BLaER1 treated with 17β-estradiol and CSF1 and Interleukin-3, amounts not matched to agents 10 nM and 100 nM (cell line): ENCODE data around the gene TESMIN.
A peak's percentile ranks its signal among the peaks of the same experiment; 100 is the strongest.

Experiments
- H3K27ac ChIP-seq, 11 experiments: shearing (Covaris generic); formaldehyde crosslinking; 2 replicates each; pipeline ENCODE4 v1.8.1; 2022
- H3K27me3 ChIP-seq, 11 experiments: shearing (Covaris generic); formaldehyde crosslinking; 2 replicates each; pipeline ENCODE4 v1.8.1; 2022
- H3K36me3 ChIP-seq, 11 experiments: shearing (Covaris generic); formaldehyde crosslinking; 2 replicates each; pipeline ENCODE4 v1.8.1; 2022
- H3K4me1 ChIP-seq, 10 experiments: shearing (Covaris generic); formaldehyde crosslinking; 2 replicates each; pipeline ENCODE4 v1.8.1; 2022
- H3K4me2 ChIP-seq, 11 experiments: shearing (Covaris generic); formaldehyde crosslinking; 2 replicates each; pipeline ENCODE4 v1.8.1; 2022
- H3K4me3 ChIP-seq, 10 experiments: shearing (Covaris generic); formaldehyde crosslinking; 2 replicates each; pipeline ENCODE4 v1.8.1; 2022
- H3K9ac ChIP-seq, 11 experiments: shearing (Covaris generic); formaldehyde crosslinking; 2 replicates each; pipeline ENCODE4 v1.8.1; 2022
- H3K9me3 ChIP-seq, 11 experiments: shearing (Covaris generic); formaldehyde crosslinking; replicated peaks in 1 of 11; 2 replicates each; pipeline ENCODE4 v1.8.1; 2022
- H4K20me1 ChIP-seq, 11 experiments: shearing (Covaris generic); formaldehyde crosslinking; 2 replicates each; pipeline ENCODE4 v1.8.1; 2022
- Cebpa-rat ChIP-seq, 11 experiments: shearing (Covaris generic); IDR thresholded peaks; 2 replicates each; pipeline ENCODE4 v1.8.1; 2022

Gene TESMIN

DNA sequence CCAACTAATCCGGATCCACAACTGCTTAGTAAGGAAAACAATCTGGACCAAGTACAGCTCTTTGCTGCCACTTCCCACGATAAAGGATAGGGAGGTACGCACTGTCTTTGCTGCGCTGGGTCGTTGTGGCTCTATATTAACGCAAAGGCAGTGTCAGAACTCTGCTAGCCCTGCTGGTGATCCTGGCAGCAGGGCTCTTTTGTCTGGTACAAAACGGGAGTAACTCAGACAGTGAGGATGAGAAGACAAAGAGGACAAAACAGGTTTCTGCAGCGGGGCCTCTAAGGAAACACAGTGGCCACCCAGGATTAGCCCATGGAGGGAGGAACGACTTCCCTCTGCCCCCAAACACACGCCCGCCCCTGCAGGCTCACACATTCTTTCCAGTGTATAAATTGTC, 40.9 kb downstream of the TESMIN start:
- peaks cover 0 to 10% (median 0%) of the 10 kb centered on the region in 11 experiments; a peak in 2 of 22 replicates for H3K27me3 ChIP-seq

DNA sequence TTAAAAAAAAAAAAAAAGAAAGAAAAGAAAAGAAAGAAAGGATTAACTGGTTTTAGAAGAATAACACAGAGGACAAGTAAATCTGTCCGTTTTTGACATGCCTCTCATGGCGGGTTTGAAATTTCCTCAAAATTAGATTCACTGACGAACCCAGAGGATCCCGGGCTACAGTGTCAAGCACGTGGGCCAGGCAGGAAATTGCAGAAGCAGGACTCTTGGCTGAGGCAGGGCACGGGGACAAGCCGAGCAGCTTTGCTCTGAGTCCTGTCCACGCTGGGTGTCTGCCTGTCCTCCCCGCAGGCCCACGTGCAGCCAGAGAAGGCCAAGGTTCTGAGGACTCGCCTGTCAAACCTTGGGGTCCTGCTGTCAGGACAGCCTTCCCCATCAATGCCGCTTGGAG, 42.3 kb downstream of the TESMIN start:
- no peak for TF ChIP-seq Cebpa-rat (IDR thresholded peaks at IDR 0.05)
- Histone ChIP-seq H3K4me3 (no peak overlapping the region), H3K27me3 (peaks cover 0 to 10% (median 0%) of the 10 kb centered on the region in 11 experiments; a peak in 2 of 22 replicates), H3K36me3 (no peaks in the 10 kb centered on the region), H3K4me1 (peaks cover 14 to 50% (median 40%) of the 10 kb centered on the region in 10 experiments), H3K4me2 (peak overlapping the region in 7 of 11 experiments; percentile 8 to 81 (median 73); a peak in 11 of 22 replicates), H3K9me3 (no peaks in the 10 kb centered on the region), H3K27ac (no peak overlapping the region), H3K9ac (no peak overlapping the region), H4K20me1 (peaks cover 0 to 5% (median 0%) of the 10 kb centered on the region in 11 experiments; a peak in 2 of 22 replicates)

More for the DNA sequence above, 40.9 kb downstream of the TESMIN start:
- Histone ChIP-seq H3K27ac (no peak overlapping the region), H3K4me1 (peaks cover 14 to 55% (median 40%) of the 10 kb centered on the region in 10 experiments), H3K4me3 (no peak overlapping the region), H3K4me2 (no peak overlapping the region), H3K36me3 (no peaks in the 10 kb centered on the region), H4K20me1 (peaks cover 0 to 5% (median 0%) of the 10 kb centered on the region in 11 experiments; a peak in 2 of 22 replicates), H3K9ac (no peak overlapping the region), H3K9me3 (no peaks in the 10 kb centered on the region)
- no peak for TF ChIP-seq Cebpa-rat (IDR thresholded peaks at IDR 0.05)

DNA sequence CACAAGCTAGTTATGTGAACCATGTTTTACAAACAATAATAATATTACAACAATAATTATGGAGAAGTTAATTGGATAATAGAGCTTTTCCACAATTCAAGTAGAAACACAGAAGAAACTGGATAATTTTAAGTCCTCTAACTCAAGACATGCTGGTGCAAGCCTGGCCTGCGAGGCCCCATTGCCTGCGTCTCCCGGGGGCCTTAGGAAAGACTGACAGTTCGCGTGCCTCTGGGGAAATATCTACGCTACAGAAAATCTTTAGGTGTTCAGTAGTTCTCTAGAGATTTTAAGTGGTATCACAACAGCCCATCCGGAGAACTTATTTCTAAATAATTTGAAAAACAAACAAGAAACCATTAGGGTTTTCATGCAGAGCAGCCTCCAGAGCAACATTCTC, 43.8 kb downstream of the TESMIN start:
- Histone ChIP-seq H3K9ac (no peak overlapping the region), H3K27me3 (peaks cover 0 to 10% (median 0%) of the 10 kb centered on the region in 11 experiments; a peak in 2 of 22 replicates), H3K4me1 (peaks cover 14 to 48% (median 39%) of the 10 kb centered on the region in 10 experiments), H3K27ac (no peak overlapping the region), H3K36me3 (no peaks in the 10 kb centered on the region), H4K20me1 (peaks cover 0 to 5% (median 0%) of the 10 kb centered on the region in 11 experiments; a peak in 2 of 22 replicates), H3K4me3 (no peak overlapping the region), H3K9me3 (no peaks in the 10 kb centered on the region), H3K4me2 (peak overlapping the region; percentile 8 to 86 (median 75); a peak in 21 of 22 replicates)
- no peak for TF ChIP-seq Cebpa-rat (IDR thresholded peaks at IDR 0.05)

DNA sequence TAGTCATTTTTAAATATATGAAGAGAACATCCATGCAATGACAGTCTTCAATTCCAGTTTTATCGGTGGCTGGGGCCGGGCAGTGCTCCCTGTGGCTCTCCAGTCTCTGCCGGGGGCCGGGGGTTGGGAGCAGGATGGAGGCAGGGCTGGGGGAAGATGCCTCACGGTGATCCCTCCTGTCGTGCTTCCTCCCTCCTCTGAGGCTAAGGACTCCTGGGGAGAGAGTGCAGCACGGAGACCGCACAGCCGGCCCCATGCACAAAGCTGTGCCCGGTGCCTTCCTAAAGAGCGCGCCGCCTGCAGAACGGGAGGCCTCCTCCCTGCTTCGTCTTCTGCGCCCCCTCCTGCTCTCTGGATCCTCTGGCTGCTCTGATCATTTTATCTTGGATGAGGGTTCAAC, 46.4 kb downstream of the TESMIN start:
- Histone ChIP-seq H3K4me3 (no peak overlapping the region), H3K36me3 (no peaks in the 10 kb centered on the region), H3K27me3 (peaks cover 0 to 10% (median 0%) of the 10 kb centered on the region in 11 experiments; a peak in 2 of 22 replicates), H3K9ac (no peak overlapping the region), H4K20me1 (peaks cover 0 to 5% (median 0%) of the 10 kb centered on the region in 11 experiments; a peak in 2 of 22 replicates), H3K4me1 (peaks cover 14 to 40% (median 38%) of the 10 kb centered on the region in 10 experiments), H3K9me3 (peaks cover 0 to under 1% (median 0%) of the 10 kb centered on the region in 11 experiments; a peak in 2 of 22 replicates), H3K27ac (no peak overlapping the region), H3K4me2 (no peak overlapping the region)
- no peak for TF ChIP-seq Cebpa-rat (IDR thresholded peaks at IDR 0.05)

DNA sequence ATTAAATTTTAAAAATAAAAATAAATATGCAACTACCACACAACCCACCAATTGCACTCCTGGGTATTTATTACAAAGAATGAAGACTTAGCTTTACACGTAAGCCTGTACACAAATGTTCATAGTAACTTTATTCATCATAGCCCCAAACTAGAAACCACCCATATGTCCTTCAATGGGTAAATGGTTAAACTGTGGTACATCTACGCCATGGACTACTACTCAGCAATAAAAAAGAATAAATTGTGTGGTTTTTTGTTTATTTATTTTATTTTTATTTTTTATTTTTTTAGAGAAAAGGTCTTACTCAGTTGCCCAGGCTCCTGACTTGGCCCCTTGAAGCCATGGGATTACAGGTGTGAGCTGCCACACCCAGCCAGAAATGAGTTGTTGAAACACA, 52.3 kb downstream of the TESMIN start:
- Histone ChIP-seq H3K27ac (no peak overlapping the region), H3K4me1 (no peaks in the 10 kb centered on the region; a peak in 1 of 20 replicates), H3K9me3 (peaks cover 27 to 53% (median 41%) of the 10 kb centered on the region in 11 experiments), H3K36me3 (peaks cover 0 to 3% (median 0%) of the 10 kb centered on the region in 11 experiments; a peak in 1 of 22 replicates), H4K20me1 (no peaks in the 10 kb centered on the region), H3K4me3 (no peak overlapping the region), H3K9ac (no peak overlapping the region), H3K4me2 (no peak overlapping the region), H3K27me3 (peaks cover 0 to 6% (median 0%) of the 10 kb centered on the region in 11 experiments; a peak in 1 of 22 replicates)
- no peak for TF ChIP-seq Cebpa-rat (IDR thresholded peaks at IDR 0.05)

DNA sequence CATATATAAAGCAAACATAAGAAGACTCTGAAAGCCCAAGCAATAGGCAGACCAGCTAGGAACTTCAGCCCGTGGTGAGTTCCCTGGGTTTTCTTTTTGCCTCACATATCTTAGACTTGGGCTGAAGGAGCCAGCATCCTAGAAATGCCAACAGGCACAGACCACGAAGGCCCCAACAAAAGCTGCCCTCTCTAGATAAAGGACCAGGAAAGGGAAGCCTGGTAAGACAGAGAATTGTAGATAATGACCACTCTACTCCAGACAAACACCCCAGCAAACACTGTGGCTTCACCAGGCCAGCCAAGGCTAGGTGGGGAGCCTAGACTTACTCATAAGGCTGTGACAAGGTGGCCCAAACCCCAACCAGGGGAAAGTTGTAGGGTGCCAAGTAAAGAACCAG, 55.8 kb downstream of the TESMIN start:
- Histone ChIP-seq H3K27ac (no peak overlapping the region), H3K9ac (no peak overlapping the region), H3K27me3 (peaks cover 0 to 12% (median 3%) of the 10 kb centered on the region in 11 experiments; a peak in 8 of 22 replicates)

DNA sequence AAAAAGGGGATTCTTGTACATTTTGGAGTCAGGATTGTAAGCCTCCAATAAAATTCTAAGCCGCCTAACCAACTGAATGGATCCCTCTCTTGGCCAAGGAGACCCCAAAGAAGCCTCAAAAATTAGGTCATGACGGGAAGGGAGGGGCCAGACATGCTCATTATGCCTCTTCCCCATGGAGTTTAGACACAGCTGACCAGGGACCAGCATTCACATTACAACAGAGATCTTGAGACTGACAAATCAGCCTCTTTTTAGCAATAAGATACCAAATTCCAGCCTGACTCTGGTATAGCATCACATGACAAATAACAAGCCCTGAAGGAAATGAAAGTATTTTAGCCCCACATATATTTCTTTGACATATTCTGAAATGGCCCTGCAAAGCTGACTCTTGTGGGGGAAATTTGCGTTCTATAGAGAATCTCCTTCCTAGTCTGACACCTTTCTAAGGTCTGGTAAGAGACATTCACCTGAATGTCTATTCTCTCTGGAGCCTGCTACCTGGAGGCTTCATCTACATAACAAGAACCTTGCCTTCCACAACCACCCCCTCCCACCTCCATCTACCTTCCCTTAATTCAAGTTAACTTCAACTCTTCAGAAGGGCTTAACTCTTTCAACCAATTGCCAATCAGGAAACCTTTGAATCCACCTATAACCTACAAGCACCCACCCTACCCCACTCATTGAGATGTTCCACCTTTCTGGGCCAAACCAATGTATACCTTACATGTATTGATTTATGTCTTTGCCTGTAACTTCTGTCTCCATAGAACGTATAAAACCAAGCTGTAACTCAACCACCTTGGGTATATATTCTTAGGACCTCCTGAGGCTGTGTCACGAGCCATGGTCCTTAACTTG, 56.7 kb downstream of the TESMIN start:
- H3K9ac ChIP-seq = no peak overlapping the region
- H3K4me2 ChIP-seq = no peak overlapping the region
- H4K20me1 ChIP-seq = no peaks in the 10 kb centered on the region; a peak in 1 of 22 replicates
- peaks cover 0 to 3% (median 0%) of the 10 kb centered on the region in 11 experiments; a peak in 1 of 22 replicates for H3K36me3 ChIP-seq
- peaks cover 4 to 19% (median 12%) of the 10 kb centered on the region in 11 experiments; a peak in 17 of 22 replicates for H3K27me3 ChIP-seq
- H3K27ac ChIP-seq = no peak overlapping the region
- H3K4me1 ChIP-seq = peaks cover 7 to 15% (median 13%) of the 10 kb centered on the region in 10 experiments; a peak in 18 of 20 replicates
- H3K4me3 ChIP-seq = no peak overlapping the region
- no peak for TF ChIP-seq Cebpa-rat (IDR thresholded peaks at IDR 0.05)
- H3K9me3 ChIP-seq = peaks cover 27 to 50% (median 39%) of the 10 kb centered on the region in 11 experiments

More for the DNA sequence above, 55.8 kb downstream of the TESMIN start:
- Histone ChIP-seq H3K4me1 (peaks cover 4 to 10% (median 8%) of the 10 kb centered on the region in 10 experiments; a peak in 18 of 20 replicates), H4K20me1 (no peaks in the 10 kb centered on the region; a peak in 1 of 22 replicates), H3K4me2 (no peak overlapping the region), H3K4me3 (no peak overlapping the region; a peak in 1 of 20 replicates), H3K36me3 (peaks cover 0 to 3% (median 0%) of the 10 kb centered on the region in 11 experiments; a peak in 1 of 22 replicates), H3K9me3 (peaks cover 27 to 53% (median 41%) of the 10 kb centered on the region in 11 experiments)
- no peak for TF ChIP-seq Cebpa-rat (IDR thresholded peaks at IDR 0.05)

DNA sequence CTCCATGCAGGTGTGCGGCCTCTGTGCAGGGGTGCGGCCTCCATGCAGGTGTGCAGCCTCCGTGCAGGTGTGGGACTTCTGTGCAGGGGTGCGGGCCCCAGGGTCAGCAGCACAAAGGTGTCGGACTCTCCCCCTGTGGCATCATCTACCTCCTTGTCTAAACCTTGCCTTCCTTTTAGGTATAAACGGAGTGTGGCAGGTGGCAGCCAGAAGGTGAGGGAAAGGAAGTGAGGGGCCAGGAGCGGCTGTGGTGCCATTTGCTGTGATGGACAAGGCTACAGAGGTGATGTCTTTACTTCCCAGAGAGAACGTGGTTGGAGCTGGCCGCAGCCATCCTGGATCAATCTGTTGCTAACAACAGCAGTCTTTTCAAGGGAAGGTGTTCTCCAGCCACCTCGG, 57.8 kb downstream of the TESMIN start:
- H3K9ac ChIP-seq = no peak overlapping the region
- peaks cover 6 to 27% (median 21%) of the 10 kb centered on the region in 11 experiments; a peak in 17 of 22 replicates for H3K27me3 ChIP-seq
- H4K20me1 ChIP-seq = no peaks in the 10 kb centered on the region; a peak in 2 of 22 replicates
- H3K4me2 ChIP-seq = no peak overlapping the region
- peaks cover 0 to 3% (median 0%) of the 10 kb centered on the region in 11 experiments; a peak in 1 of 22 replicates for H3K36me3 ChIP-seq
- peaks cover 7 to 15% (median 13%) of the 10 kb centered on the region in 10 experiments; a peak in 18 of 20 replicates for H3K4me1 ChIP-seq
- H3K27ac ChIP-seq = no peak overlapping the region
- H3K9me3 ChIP-seq = peaks cover 16 to 38% (median 29%) of the 10 kb centered on the region in 11 experiments
- TF ChIP-seq Cebpa-rat (IDR thresholded peaks at IDR 0.05) = no peak
- no peak overlapping the region for H3K4me3 ChIP-seq
